Thyroid gland (tissue), 4 donors: Measurements from ENCODE around the gene DHH.

Source experiments
- POLR2A ChIP-seq, 2 donors: fragments of 450-650 bp; IDR thresholded peaks; one replicate each; pipeline ENCODE4 v1.6.1; 2017; ENCODE audit warnings: antibody characterized with exemption in 2 of 2, mild to moderate bottlenecking in 2 of 2, moderate library complexity in 1 of 2
- TF ChIP-seq, protein P1 (sequence below), 6 experiments: fragments of 200-600 bp in 3 of 6; fragments of 450-650 bp in 3 of 6; sonication (generic) in 3 of 6; IDR thresholded peaks; one replicate each; pipeline ENCODE4 v1.5.1; 2016 to 2019; ENCODE audit warnings: antibody characterized with exemption in 6 of 6, mild to moderate bottlenecking in 2 of 6, inconsistent platforms in 1 of 6, moderate library complexity in 1 of 6

GRCh38 chr12:49104822-49105221 is 10.2 kb upstream of the DHH start:
- TF ChIP-seq, protein P1, sequence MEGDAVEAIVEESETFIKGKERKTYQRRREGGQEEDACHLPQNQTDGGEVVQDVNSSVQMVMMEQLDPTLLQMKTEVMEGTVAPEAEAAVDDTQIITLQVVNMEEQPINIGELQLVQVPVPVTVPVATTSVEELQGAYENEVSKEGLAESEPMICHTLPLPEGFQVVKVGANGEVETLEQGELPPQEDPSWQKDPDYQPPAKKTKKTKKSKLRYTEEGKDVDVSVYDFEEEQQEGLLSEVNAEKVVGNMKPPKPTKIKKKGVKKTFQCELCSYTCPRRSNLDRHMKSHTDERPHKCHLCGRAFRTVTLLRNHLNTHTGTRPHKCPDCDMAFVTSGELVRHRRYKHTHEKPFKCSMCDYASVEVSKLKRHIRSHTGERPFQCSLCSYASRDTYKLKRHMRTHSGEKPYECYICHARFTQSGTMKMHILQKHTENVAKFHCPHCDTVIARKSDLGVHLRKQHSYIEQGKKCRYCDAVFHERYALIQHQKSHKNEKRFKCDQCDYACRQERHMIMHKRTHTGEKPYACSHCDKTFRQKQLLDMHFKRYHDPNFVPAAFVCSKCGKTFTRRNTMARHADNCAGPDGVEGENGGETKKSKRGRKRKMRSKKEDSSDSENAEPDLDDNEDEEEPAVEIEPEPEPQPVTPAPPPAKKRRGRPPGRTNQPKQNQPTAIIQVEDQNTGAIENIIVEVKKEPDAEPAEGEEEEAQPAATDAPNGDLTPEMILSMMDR (IDR thresholded peaks at IDR 0.05), result no peak
- no peak for TF ChIP-seq POLR2A (IDR thresholded peaks at IDR 0.05)
